Type B pancreatic cell (in vitro differentiated cells): ENCODE measurements around the gene PARP11. TPM values are rescaled to one million over a fixed set of nuclear protein-coding genes. Genes with fewer than 3 reads are reported as not detected.

Experiments
- DNase-seq: peaks from one replicate; pipeline ENCODE4 v3.0.0; 2021; ENCODE audit warnings: mixed read lengths; ENCODE audit not compliant: unreplicated experiment; ENCODE audit errors: extremely low spot score
- H3K27ac Mint-ChIP-seq: 2 replicates; pipeline ENCODE4 v1.8.0; 2021; ENCODE audit warnings: mild to moderate bottlenecking, mixed read lengths
- H3K27me3 Mint-ChIP-seq: 2 replicates; pipeline ENCODE4 v1.8.0; 2021; ENCODE audit warnings: mixed read lengths
- H3K36me3 Mint-ChIP-seq: 2 replicates; pipeline ENCODE4 v1.8.0; 2021; ENCODE audit warnings: mixed read lengths
- H3K4me1 Mint-ChIP-seq: one replicate; pipeline ENCODE4 v1.8.0; 2021; ENCODE audit warnings: mixed read lengths; ENCODE audit not compliant: unreplicated experiment
- H3K4me3 Mint-ChIP-seq: 2 replicates; pipeline ENCODE4 v1.8.0; 2021; ENCODE audit warnings: mild to moderate bottlenecking, mixed read lengths
- H3K9me3 Mint-ChIP-seq: 2 replicates; pipeline ENCODE4 v1.8.0; 2021; ENCODE audit warnings: mixed read lengths
- CTCF ChIP-seq: fragments of 200-600 bp; sonication (generic); conservative IDR thresholded peaks from 2 replicates; pipeline ENCODE4 v1.5.0; 2021; ENCODE audit warnings: antibody characterized with exemption, mild to moderate bottlenecking
- total RNA-seq: library from RNA; stranded (reverse); gene quantifications from 2 replicates; pipeline ENCODE4 v1.2.1, GENCODE V29; 2021; ENCODE audit warnings: low replicate concordance

PARP11 gene
- total RNA-seq, 1 donor from 2014 or later, result 14.4 TPM

DNA sequence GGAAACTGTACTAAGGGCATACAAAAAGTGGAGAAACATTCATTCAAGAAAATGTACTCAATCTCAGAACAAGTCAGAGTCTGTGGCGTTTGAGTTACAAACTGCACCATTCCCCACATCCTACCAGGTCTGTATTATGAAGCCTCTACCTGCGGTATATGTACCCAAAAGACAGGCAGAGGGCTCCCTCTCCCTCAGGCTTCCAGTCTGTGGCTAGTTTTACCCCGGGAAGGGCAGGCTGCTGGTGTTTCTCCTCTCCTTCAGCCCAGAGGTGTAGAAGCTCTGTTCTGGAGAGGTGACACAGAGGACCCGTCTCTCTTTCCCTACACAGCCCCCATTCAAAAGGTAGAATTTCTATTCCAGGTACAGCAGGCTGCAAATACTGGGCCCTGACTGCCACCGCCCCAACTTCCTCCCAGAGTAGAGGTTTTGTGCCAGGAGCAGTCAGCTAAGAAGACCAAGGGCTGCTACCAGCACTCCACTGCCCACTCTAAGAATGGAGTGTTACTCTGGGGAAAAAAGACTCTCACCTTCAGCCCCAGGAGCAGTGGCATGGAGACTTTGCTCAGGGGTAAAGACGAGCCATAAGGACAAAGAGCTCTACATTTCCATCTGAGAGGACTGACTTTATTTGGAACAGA, 39.4 kb downstream of the PARP11 start:
- no peak for TF ChIP-seq CTCF
- H3K36me3 Mint-ChIP-seq, result peaks cover 18% of the 10 kb centered on the region
- no peak overlapping the region for H3K4me3 Mint-ChIP-seq
- H3K9me3 Mint-ChIP-seq, result no peaks in the 10 kb centered on the region
- H3K27ac Mint-ChIP-seq, result no peak overlapping the region
- no peaks in the 10 kb centered on the region for H3K4me1 Mint-ChIP-seq
- H3K27me3 Mint-ChIP-seq, result no peaks in the 10 kb centered on the region
- no peak for DNase-seq

DNA sequence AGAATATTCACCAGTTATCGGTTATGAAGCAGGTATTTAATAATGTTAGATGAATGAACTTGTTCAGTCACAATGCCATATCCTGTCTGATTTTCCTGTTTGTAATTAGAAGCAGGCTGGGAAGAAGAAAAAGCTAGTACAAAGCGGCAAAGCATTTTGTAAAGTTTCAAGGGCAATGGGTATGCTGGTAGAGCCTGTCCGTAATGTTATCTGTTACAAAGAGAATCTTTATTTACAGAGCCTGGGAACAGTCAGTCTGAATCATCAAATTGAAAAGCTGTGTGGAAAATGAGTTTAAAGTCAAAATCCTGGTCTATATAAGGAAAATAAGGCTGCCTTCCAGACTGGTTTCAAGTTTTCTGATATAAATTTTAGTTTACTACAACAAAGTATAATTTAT, 40.5 kb downstream of the PARP11 start:
- H3K9me3 Mint-ChIP-seq, result no peaks in the 10 kb centered on the region
- H3K27ac Mint-ChIP-seq, result peak overlapping the region; percentile 89
- no peak overlapping the region for H3K4me3 Mint-ChIP-seq
- peaks cover 12% of the 10 kb centered on the region for H3K36me3 Mint-ChIP-seq
- H3K4me1 Mint-ChIP-seq, result no peaks in the 10 kb centered on the region
- DNase-seq, result no peak
- no peaks in the 10 kb centered on the region for H3K27me3 Mint-ChIP-seq
- TF ChIP-seq CTCF, result no peak

DNA sequence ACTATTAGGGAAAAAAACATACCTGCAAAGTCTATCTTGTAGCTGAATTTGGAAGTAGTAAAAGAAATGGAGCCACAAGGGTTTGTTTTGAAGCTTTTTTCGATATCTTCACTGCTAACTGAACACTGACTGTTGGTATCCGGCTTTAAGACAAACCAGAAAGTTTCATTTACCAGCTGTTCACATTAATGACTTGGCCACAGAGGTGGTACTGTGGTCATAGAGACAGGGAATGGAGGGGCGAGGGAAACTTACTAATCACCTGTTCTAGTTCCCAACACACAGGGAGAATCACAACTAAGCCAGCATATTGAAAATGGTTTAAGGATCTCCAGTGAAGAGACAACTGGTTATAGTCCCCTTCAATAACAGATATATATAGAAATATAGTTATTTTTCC, 44.3 kb downstream of the PARP11 start:
- no peak for TF ChIP-seq CTCF
- no peak overlapping the region for H3K27ac Mint-ChIP-seq

GRCh38 chr12:3827301-3828000, 45.7 kb downstream of the PARP11 start:
- no peak for DNase-seq
- Mint-ChIP-seq H3K4me1 (no peaks in the 10 kb centered on the region), H3K36me3 (peaks cover 31% of the 10 kb centered on the region), H3K27me3 (no peaks in the 10 kb centered on the region), H3K9me3 (no peaks in the 10 kb centered on the region), H3K4me3 (no peak overlapping the region), H3K27ac (no peak overlapping the region)
- no peak for TF ChIP-seq CTCF

More for the DNA sequence above, 44.3 kb downstream of the PARP11 start:
- no peaks in the 10 kb centered on the region for H3K27me3 Mint-ChIP-seq
- no peak for DNase-seq
- H3K4me3 Mint-ChIP-seq, result no peak overlapping the region
- H3K4me1 Mint-ChIP-seq, result no peaks in the 10 kb centered on the region
- no peaks in the 10 kb centered on the region for H3K9me3 Mint-ChIP-seq
- peaks cover 27% of the 10 kb centered on the region for H3K36me3 Mint-ChIP-seq

- Mint-ChIP-seq H3K9me3 (no peaks in the 10 kb centered on the region), H3K4me3 (no peak overlapping the region), H3K4me1 (no peaks in the 10 kb centered on the region), H3K27me3 (no peaks in the 10 kb centered on the region), H3K36me3 (peaks cover 27% of the 10 kb centered on the region), H3K27ac (no peak overlapping the region)
- no peak for TF ChIP-seq CTCF
- no peak for DNase-seq
Measured at GRCh38 chr12:3821441-3821840, 51.8 kb downstream of the PARP11 start.
